ENCODE measurements around the gene OCA2.

DNA sequence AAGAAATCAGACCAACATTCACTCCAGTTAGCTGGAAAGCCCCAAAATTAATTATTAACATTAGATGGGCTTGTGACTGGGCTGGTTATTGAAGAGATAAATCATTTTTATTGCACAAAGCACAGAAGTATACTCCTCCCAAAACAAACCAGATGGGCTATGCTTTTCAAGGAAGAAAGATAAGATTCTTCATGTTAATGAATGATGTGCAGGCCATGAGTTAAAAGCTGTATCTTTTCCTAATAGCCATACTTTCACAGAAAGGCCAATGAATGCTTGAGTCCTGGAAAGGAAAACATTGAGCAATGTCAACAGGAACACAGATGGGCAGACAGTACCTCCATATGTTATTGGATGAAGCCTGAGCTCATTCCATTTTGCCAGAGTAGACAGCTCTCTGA, 55.4 kb downstream of the OCA2 start:
- TF ChIP-seq, protein P1, sequence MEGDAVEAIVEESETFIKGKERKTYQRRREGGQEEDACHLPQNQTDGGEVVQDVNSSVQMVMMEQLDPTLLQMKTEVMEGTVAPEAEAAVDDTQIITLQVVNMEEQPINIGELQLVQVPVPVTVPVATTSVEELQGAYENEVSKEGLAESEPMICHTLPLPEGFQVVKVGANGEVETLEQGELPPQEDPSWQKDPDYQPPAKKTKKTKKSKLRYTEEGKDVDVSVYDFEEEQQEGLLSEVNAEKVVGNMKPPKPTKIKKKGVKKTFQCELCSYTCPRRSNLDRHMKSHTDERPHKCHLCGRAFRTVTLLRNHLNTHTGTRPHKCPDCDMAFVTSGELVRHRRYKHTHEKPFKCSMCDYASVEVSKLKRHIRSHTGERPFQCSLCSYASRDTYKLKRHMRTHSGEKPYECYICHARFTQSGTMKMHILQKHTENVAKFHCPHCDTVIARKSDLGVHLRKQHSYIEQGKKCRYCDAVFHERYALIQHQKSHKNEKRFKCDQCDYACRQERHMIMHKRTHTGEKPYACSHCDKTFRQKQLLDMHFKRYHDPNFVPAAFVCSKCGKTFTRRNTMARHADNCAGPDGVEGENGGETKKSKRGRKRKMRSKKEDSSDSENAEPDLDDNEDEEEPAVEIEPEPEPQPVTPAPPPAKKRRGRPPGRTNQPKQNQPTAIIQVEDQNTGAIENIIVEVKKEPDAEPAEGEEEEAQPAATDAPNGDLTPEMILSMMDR (IDR thresholded peaks at IDR 0.05; ENCODE audit: poor library complexity, severe bottlenecking): no peak
- no peak for TF ChIP-seq EP300 (conservative IDR thresholded peaks at IDR 0.05; ENCODE audit: poor library complexity, severe bottlenecking)
- no peak for TF ChIP-seq EZH2 (IDR thresholded peaks at IDR 0.05; ENCODE audit: borderline replicate concordance, insufficient read depth, low read length, poor library complexity, severe bottlenecking)
- no peak for TF ChIP-seq RAD21 (conservative IDR thresholded peaks at IDR 0.05)
- no peak for TF ChIP-seq POLR2AphosphoS5 (IDR thresholded peaks at IDR 0.05)
- TF ChIP-seq, protein P2, sequence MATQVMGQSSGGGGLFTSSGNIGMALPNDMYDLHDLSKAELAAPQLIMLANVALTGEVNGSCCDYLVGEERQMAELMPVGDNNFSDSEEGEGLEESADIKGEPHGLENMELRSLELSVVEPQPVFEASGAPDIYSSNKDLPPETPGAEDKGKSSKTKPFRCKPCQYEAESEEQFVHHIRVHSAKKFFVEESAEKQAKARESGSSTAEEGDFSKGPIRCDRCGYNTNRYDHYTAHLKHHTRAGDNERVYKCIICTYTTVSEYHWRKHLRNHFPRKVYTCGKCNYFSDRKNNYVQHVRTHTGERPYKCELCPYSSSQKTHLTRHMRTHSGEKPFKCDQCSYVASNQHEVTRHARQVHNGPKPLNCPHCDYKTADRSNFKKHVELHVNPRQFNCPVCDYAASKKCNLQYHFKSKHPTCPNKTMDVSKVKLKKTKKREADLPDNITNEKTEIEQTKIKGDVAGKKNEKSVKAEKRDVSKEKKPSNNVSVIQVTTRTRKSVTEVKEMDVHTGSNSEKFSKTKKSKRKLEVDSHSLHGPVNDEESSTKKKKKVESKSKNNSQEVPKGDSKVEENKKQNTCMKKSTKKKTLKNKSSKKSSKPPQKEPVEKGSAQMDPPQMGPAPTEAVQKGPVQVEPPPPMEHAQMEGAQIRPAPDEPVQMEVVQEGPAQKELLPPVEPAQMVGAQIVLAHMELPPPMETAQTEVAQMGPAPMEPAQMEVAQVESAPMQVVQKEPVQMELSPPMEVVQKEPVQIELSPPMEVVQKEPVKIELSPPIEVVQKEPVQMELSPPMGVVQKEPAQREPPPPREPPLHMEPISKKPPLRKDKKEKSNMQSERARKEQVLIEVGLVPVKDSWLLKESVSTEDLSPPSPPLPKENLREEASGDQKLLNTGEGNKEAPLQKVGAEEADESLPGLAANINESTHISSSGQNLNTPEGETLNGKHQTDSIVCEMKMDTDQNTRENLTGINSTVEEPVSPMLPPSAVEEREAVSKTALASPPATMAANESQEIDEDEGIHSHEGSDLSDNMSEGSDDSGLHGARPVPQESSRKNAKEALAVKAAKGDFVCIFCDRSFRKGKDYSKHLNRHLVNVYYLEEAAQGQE (IDR thresholded peaks at IDR 0.05; ENCODE audit: borderline replicate concordance): no peak

Measured in neural cell (in vitro differentiated cells).